Measurements from ENCODE around the gene ZNF454.

The ZNF454 gene

DNA sequence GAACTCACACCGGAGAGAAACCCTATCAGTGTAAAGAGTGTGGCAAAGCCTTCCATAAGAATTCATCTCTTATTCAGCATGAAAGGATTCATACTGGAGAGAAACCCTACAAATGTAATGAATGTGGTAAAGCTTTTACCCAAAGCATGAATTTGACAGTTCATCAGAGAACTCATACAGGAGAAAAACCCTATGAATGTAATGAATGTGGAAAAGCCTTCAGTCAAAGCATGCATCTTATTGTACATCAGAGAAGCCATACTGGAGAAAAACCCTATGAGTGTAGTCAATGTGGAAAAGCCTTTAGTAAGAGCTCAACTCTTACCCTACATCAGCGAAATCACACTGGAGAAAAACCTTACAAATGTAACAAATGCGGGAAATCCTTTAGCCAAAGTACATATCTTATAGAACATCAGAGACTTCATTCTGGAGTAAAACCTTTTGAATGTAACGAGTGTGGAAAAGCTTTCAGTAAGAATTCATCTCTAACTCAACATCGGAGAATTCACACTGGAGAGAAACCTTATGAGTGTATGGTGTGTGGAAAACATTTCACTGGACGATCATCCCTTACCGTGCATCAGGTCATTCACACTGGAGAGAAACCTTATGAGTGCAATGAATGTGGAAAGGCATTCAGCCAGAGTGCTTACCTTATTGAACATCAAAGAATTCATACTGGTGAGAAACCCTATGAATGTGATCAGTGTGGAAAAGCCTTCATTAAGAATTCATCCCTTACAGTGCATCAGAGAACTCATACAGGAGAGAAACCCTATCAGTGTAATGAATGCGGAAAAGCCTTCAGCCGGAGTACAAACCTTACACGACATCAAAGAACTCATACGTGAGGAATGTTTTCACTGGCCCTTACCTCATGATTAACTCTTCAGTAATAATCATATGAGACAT is 8.9 kb upstream of the ZNF454 start:
- ATAC-seq (ENCODE audit: low read depth) = no peak
- Histone ChIP-seq H3K4me3 (ENCODE audit: severe bottlenecking) (no peak overlapping the region), H3K36me3 (ENCODE audit: low read depth) (no peaks in the 10 kb centered on the region), H3K27me3 (ENCODE audit: insufficient read depth, poor library complexity, severe bottlenecking) (no peaks in the 10 kb centered on the region), H3K9me3 (ENCODE audit: severe bottlenecking) (peaks cover 29% of the 10 kb centered on the region), H3K4me1 (ENCODE audit: insufficient read depth, poor library complexity, severe bottlenecking) (no peaks in the 10 kb centered on the region), H3K27ac (ENCODE audit: poor library complexity, severe bottlenecking) (no peak overlapping the region)
- TF ChIP-seq, protein P1, sequence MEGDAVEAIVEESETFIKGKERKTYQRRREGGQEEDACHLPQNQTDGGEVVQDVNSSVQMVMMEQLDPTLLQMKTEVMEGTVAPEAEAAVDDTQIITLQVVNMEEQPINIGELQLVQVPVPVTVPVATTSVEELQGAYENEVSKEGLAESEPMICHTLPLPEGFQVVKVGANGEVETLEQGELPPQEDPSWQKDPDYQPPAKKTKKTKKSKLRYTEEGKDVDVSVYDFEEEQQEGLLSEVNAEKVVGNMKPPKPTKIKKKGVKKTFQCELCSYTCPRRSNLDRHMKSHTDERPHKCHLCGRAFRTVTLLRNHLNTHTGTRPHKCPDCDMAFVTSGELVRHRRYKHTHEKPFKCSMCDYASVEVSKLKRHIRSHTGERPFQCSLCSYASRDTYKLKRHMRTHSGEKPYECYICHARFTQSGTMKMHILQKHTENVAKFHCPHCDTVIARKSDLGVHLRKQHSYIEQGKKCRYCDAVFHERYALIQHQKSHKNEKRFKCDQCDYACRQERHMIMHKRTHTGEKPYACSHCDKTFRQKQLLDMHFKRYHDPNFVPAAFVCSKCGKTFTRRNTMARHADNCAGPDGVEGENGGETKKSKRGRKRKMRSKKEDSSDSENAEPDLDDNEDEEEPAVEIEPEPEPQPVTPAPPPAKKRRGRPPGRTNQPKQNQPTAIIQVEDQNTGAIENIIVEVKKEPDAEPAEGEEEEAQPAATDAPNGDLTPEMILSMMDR (IDR thresholded peaks at IDR 0.05; ENCODE audit: poor library complexity, severe bottlenecking) = no peak
- DNase-seq (ENCODE audit: low spot score) = no peak

DNA sequence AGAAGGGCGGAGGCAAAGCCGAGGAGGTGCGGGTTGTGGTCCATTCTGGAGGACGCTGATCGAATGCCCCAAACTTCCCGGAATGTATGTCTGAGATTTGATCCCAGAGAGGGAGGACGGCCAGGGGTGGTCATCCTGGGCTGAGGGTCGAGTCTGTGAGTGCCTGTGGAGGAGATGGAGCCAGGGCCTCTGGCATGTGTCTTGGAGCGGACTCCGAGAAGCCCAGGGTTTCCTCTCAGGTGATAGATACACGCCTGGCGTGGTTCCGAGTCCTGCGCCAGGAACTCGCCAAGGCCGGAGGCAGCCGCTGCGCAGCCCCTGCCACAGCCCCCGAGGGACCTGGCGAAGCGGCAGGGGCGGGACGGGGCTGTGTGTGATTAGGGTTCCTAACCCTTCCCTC is 363 bp downstream of the ZNF454 start:
- H3K9me3 ChIP-seq (ENCODE audit: severe bottlenecking) = peaks cover 37% of the 10 kb centered on the region
- H3K4me3 ChIP-seq (ENCODE audit: severe bottlenecking) = no peak overlapping the region
- no peaks in the 10 kb centered on the region for H3K4me1 ChIP-seq (ENCODE audit: insufficient read depth, poor library complexity, severe bottlenecking)
- H3K36me3 ChIP-seq (ENCODE audit: low read depth) = no peaks in the 10 kb centered on the region
- TF ChIP-seq, protein P1 (IDR thresholded peaks at IDR 0.05; ENCODE audit: poor library complexity, severe bottlenecking) = no peak
- H3K27me3 ChIP-seq (ENCODE audit: insufficient read depth, poor library complexity, severe bottlenecking) = no peaks in the 10 kb centered on the region
- DNase-seq (ENCODE audit: low spot score) = no peak
- no peak overlapping the region for H3K27ac ChIP-seq (ENCODE audit: poor library complexity, severe bottlenecking)
- no peak for ATAC-seq (ENCODE audit: low read depth)

DNA sequence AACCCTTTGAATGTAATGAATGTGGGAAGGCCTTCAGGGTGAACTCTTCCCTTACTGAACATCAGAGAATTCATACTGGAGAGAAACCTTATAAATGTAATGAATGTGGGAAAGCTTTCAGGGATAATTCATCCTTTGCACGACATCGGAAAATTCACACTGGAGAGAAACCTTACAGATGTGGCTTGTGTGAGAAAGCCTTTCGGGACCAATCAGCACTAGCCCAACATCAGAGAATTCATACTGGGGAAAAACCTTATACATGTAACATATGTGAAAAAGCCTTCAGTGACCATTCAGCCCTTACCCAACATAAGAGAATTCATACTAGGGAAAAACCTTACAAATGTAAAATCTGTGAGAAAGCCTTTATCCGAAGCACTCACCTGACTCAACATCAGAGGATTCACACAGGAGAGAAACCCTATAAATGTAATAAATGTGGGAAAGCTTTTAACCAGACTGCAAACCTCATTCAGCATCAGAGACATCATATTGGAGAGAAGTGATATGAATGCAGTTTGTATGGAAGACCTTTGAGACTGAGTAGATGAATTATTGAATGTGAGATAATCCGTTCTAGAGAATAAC is 24.6 kb downstream of the ZNF454 start:
- H3K9me3 ChIP-seq (ENCODE audit: severe bottlenecking) = peaks cover 55% of the 10 kb centered on the region

DNA sequence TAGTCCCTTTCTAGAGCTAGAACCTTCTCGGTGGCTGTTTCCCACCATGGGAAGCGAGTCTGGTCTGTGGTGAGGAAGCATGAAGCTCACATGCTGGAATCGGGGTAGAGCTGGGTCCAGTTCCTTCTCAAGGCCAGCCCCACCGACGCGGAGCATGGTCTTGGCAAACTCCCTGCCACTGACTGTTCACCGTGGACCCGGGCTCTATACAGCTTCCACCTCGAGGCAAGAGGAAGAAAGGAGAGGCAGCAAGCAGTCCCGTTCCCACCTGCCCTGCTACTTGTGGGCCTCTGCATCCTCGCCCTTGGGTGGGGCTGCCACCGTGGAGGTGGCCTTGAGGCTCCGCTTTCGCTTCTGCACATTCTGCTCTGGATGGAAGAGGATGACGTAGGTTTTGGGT is 40.4 kb downstream of the ZNF454 start:
- Histone ChIP-seq H3K9me3 (ENCODE audit: severe bottlenecking) (peaks cover 24% of the 10 kb centered on the region), H3K4me3 (ENCODE audit: severe bottlenecking) (no peak overlapping the region), H3K36me3 (ENCODE audit: low read depth) (no peaks in the 10 kb centered on the region), H3K27ac (ENCODE audit: poor library complexity, severe bottlenecking) (no peak overlapping the region), H3K4me1 (ENCODE audit: insufficient read depth, poor library complexity, severe bottlenecking) (no peaks in the 10 kb centered on the region), H3K27me3 (ENCODE audit: insufficient read depth, poor library complexity, severe bottlenecking) (no peaks in the 10 kb centered on the region)
- TF ChIP-seq, protein P1 (IDR thresholded peaks at IDR 0.05; ENCODE audit: poor library complexity, severe bottlenecking) = no peak
- no peak for ATAC-seq (ENCODE audit: low read depth)
- DNase-seq (ENCODE audit: low spot score) = no peak

More for the DNA sequence above, 24.6 kb downstream of the ZNF454 start:
- TF ChIP-seq, protein P1 (IDR thresholded peaks at IDR 0.05; ENCODE audit: poor library complexity, severe bottlenecking) = no peak
- Histone ChIP-seq H3K4me3 (ENCODE audit: severe bottlenecking) (no peak overlapping the region), H3K4me1 (ENCODE audit: insufficient read depth, poor library complexity, severe bottlenecking) (no peaks in the 10 kb centered on the region), H3K36me3 (ENCODE audit: low read depth) (no peaks in the 10 kb centered on the region), H3K27ac (ENCODE audit: poor library complexity, severe bottlenecking) (no peak overlapping the region), H3K27me3 (ENCODE audit: insufficient read depth, poor library complexity, severe bottlenecking) (no peaks in the 10 kb centered on the region)
- no peak for DNase-seq (ENCODE audit: low spot score)
- ATAC-seq (ENCODE audit: low read depth) = no peak
